ENCODE data around the gene GRPEL2. TPM values are rescaled to one million over a fixed set of nuclear protein-coding genes. Genes with fewer than 3 reads are reported as not detected.

GRPEL2 gene
- total RNA-seq, 1 experiment from 2014 or later: 36.8 TPM

DNA sequence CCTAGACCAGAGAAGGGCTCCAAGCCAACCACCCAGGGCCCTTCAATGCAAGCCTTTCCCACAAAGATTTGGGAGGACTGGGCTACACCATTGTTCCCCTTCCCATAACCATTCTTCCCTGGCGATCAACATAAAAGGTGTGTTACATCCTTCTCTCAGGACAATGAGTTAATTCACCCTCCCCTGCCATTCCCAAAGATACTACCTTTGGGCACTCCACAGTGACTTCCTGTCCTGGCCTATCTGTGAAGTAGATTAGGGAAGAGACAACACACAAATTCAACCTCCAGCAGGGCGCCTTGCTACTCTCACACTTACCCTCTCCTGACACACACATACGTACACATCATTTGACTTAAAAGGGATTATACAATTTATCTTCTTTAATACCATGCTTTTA is 57.0 kb downstream of the GRPEL2 start:
- Histone ChIP-seq H3K4me3 (ENCODE audit: low read depth, low read length) (no peak overlapping the region), H3K9me3 (no peaks in the 10 kb centered on the region), H3K36me3 (ENCODE audit: control insufficient read depth, insufficient read depth, low read length) (no peaks in the 10 kb centered on the region), H3K4me1 (peaks cover 10% of the 10 kb centered on the region; the same call in 1 of the 2 replicates), H3K27me3 (replicated peaks; ENCODE audit: control insufficient read depth, insufficient read depth, low read length) (no peaks in the 10 kb centered on the region)
- Mint-ChIP-seq H3K4me3 (ENCODE audit: unreplicated experiment) (no peak overlapping the region), H3K4me1 (ENCODE audit: low read depth, unreplicated experiment) (peaks cover 10% of the 10 kb centered on the region), H3K27ac (ENCODE audit: unreplicated experiment) (no peak overlapping the region), H3K27me3 (ENCODE audit: insufficient read depth, unreplicated experiment) (no peaks in the 10 kb centered on the region), H3K36me3 (ENCODE audit: insufficient read depth, unreplicated experiment) (no peaks in the 10 kb centered on the region), H3K9me3 (ENCODE audit: unreplicated experiment) (no peaks in the 10 kb centered on the region)
- intact Hi-C loops (cut with micrococcal nuclease; ENCODE audit: unreplicated experiment): no loop called here
- DNase-seq: no peak
- no TSS peak for BruUV-seq (replicated peaks)
- POLR2A ChIA-PET: no interaction called here
- CTCF ChIA-PET: interaction anchor here (1.1 kb wide), 1 partner anchor 21 kb away, joined by 4 read pairs; no protein-coding TSS in a partner anchor
- TF ChIP-seq, protein P1, sequence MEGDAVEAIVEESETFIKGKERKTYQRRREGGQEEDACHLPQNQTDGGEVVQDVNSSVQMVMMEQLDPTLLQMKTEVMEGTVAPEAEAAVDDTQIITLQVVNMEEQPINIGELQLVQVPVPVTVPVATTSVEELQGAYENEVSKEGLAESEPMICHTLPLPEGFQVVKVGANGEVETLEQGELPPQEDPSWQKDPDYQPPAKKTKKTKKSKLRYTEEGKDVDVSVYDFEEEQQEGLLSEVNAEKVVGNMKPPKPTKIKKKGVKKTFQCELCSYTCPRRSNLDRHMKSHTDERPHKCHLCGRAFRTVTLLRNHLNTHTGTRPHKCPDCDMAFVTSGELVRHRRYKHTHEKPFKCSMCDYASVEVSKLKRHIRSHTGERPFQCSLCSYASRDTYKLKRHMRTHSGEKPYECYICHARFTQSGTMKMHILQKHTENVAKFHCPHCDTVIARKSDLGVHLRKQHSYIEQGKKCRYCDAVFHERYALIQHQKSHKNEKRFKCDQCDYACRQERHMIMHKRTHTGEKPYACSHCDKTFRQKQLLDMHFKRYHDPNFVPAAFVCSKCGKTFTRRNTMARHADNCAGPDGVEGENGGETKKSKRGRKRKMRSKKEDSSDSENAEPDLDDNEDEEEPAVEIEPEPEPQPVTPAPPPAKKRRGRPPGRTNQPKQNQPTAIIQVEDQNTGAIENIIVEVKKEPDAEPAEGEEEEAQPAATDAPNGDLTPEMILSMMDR (IDR thresholded peaks at IDR 0.05; ENCODE audit: insufficient read depth in 1 of 2, low read depth in 1 of 2, low read length in 1 of 2, severe bottlenecking in 1 of 2, unreplicated experiment in 1 of 2): no peak

Other genes with a start within 250 kb of the GRPEL2 start
- not detected in 2 replicates for gene ABLIM3, start 204.0 kb upstream of the GRPEL2 start, total RNA-seq (2022)
- 0.30 and 0.45 TPM in 2 replicates for gene AFAP1L1, start 73.6 kb upstream of the GRPEL2 start, total RNA-seq (2022)
- gene PCYOX1L, start 12.5 kb downstream of the GRPEL2 start, total RNA-seq (2022): 8.7 and 10.4 TPM in 2 replicates
- not detected in 2 replicates for gene IL17B, start 33.8 kb downstream of the GRPEL2 start, total RNA-seq (2022)
- 252 and 264 TPM in 2 replicates for gene CSNK1A1, start 205.9 kb downstream of the GRPEL2 start, total RNA-seq (2022)
- 0.70 and 0.86 TPM in 2 replicates for gene ARHGEF37, start 236.0 kb downstream of the GRPEL2 start, total RNA-seq (2022)

All from Caco-2 (cell line).